GM21717 (cell line): ENCODE data around the gene R3HCC1L.
"Not testable (repeated sequence)": the region's sequence is repeated elsewhere in the genome, so short reads cannot be mapped to it uniquely, and the experiment has no call there.

Experiments
- ATAC-seq: cut with Tn5 transposase; IDR thresholded peaks from one replicate; pipeline ENCODE4 v1.9.1; 2021; ENCODE audit warnings: mild to moderate bottlenecking, moderate library complexity; ENCODE audit not compliant: unreplicated experiment

Gene R3HCC1L

GRCh38 chr10:98170249-98171117 is 36.0 kb downstream of the R3HCC1L start:
- peak; percentile 46 for ATAC-seq

GRCh38 chr10:98172073-98172472 is 37.6 kb downstream of the R3HCC1L start:
- no peak for ATAC-seq

- no peak for ATAC-seq
Observed at GRCh38 chr10:98172495-98172894, 38.0 kb downstream of the R3HCC1L start.

- no peak for ATAC-seq
Observed at GRCh38 chr10:98173260-98173659, 38.8 kb downstream of the R3HCC1L start.

GRCh38 chr10:98182351-98182915 is 48.0 kb downstream of the R3HCC1L start:
- not testable (repeated sequence) for ATAC-seq

- ATAC-seq: no peak
Observed at GRCh38 chr10:98186681-98187080, 52.2 kb downstream of the R3HCC1L start.

GRCh38 chr10:98190773-98191172 is 56.3 kb downstream of the R3HCC1L start:
- ATAC-seq: not testable (repeated sequence)

GRCh38 chr10:98193037-98193436 is 58.6 kb downstream of the R3HCC1L start:
- ATAC-seq: no peak

- ATAC-seq: no peak
Observed at GRCh38 chr10:98194633-98195032, 60.2 kb downstream of the R3HCC1L start.

GRCh38 chr10:98195120-98195519 is 60.7 kb downstream of the R3HCC1L start:
- no peak for ATAC-seq

- ATAC-seq: no peak
Observed at GRCh38 chr10:98196985-98197384, 62.5 kb downstream of the R3HCC1L start.

- ATAC-seq: no peak
Observed at GRCh38 chr10:98201760-98202159, 67.3 kb downstream of the R3HCC1L start.

- ATAC-seq: no peak
Observed at GRCh38 chr10:98202378-98202777, 67.9 kb downstream of the R3HCC1L start.

- ATAC-seq: no peak
Observed at GRCh38 chr10:98205351-98205750, 70.9 kb downstream of the R3HCC1L start.

- ATAC-seq: no peak
Observed at GRCh38 chr10:98208925-98209324, 74.5 kb downstream of the R3HCC1L start.

GRCh38 chr10:98209441-98209840 is 75.0 kb downstream of the R3HCC1L start:
- no peak for ATAC-seq

- ATAC-seq: no peak
Observed at GRCh38 chr10:98212196-98212595, 77.7 kb downstream of the R3HCC1L start.

GRCh38 chr10:98213740-98214139 is 79.3 kb downstream of the R3HCC1L start:
- no peak for ATAC-seq

- ATAC-seq: no peak
Observed at GRCh38 chr10:98215373-98215772, 80.9 kb downstream of the R3HCC1L start.

GRCh38 chr10:98217801-98218200 is 83.3 kb downstream of the R3HCC1L start:
- no peak for ATAC-seq

- ATAC-seq: no peak
Observed at GRCh38 chr10:98223874-98224273, 89.4 kb downstream of the R3HCC1L start.

GRCh38 chr10:98224509-98224908 is 90.1 kb downstream of the R3HCC1L start:
- no peak for ATAC-seq
